GM12878 (cell line): ENCODE data around the gene MEGF6. TPM values are rescaled to one million over a fixed set of nuclear protein-coding genes. Genes with fewer than 3 reads are reported as not detected.

Experiments
- ATAC-seq: fragments of 200-7000 bp; cut with Tn5 transposase; 3 replicates; pipeline ENCODE4 v1.9.1; 2020; ENCODE audit warnings: mild to moderate bottlenecking, moderate library complexity
- BruUV-seq: library from RNA; stranded (reverse); fragments of 400-500 nt; replicated peaks from 2 replicates; lab custom pipeline; 2021; lab: Mats Ljungman, UMichigan
- CTCF ChIA-PET: fragments of 300-600 bp; sonication (Branson Sonifier 250); formaldehyde crosslinking; extraction: SDS; loops from one replicate; lab custom pipeline; 2021; ENCODE audit warnings: inconsistent platforms; lab: Yijun Ruan, JAX
- POLR2A ChIA-PET: fragments of 350-600 bp; formaldehyde crosslinking; extraction: SDS; loops from one replicate; lab custom pipeline; 2021; ENCODE audit warnings: inconsistent platforms; lab: Charles Lee
- RAD21 ChIA-PET: fragments of 300-600 bp; sonication (Branson Sonifier 250); formaldehyde crosslinking; loops from one replicate; lab custom pipeline; 2023; ENCODE audit warnings: antibody characterized with exemption; ENCODE audit not compliant: unreplicated experiment; lab: Charles Lee
- SMC1A ChIA-PET: fragments of 300-600 bp; sonication (Branson Sonifier 250); formaldehyde crosslinking; loops from one replicate; lab custom pipeline; 2023; ENCODE audit not compliant: unreplicated experiment, uncharacterized antibody; lab: Charles Lee
- DNase-seq: peaks from one replicate; pipeline ENCODE4 v3.0.0-alpha.2; 2011; ENCODE audit warnings: low read depth, low spot score
- FAIRE-seq: peaks from 3 replicates; lab custom pipeline; 2011; peaks lifted over from hg19 to GRCh38; lab: Jason Lieb, UNC
- H2AFZ ChIP-seq: 2 replicates; pipeline ENCODE4 v1.6.0; 2011; ENCODE audit warnings: low read depth, low read length, control low read depth; ENCODE audit not compliant: control insufficient read depth
- H3K27ac ChIP-seq: 2 replicates; pipeline ENCODE4 v1.5.1; 2011; ENCODE audit warnings: control low read depth; ENCODE audit not compliant: control insufficient read depth, insufficient read depth
- H3K27me3 ChIP-seq, 2 experiments: replicated peaks in 1 of 2; 2 replicates each; pipeline versions ENCODE4 v1.6.0 to v1.6.1; 2011; ENCODE audit warnings: low read length in 1 of 2; ENCODE audit not compliant: control insufficient read depth in 2 of 2, insufficient read depth in 2 of 2
- H3K36me3 ChIP-seq, 2 experiments: 2 replicates each; pipeline ENCODE4 v1.5.1; 2011; ENCODE audit warnings: low read length in 1 of 2; ENCODE audit not compliant: control insufficient read depth in 2 of 2, insufficient read depth in 2 of 2
- H3K4me1 ChIP-seq: 2 replicates; pipeline ENCODE4 v1.6.1; 2011; ENCODE audit warnings: mild to moderate bottlenecking, low read length, moderate library complexity, mixed read lengths; ENCODE audit not compliant: control insufficient read depth, insufficient read depth
- H3K4me2 ChIP-seq: 2 replicates; pipeline ENCODE4 v1.6.0; 2011; ENCODE audit warnings: control low read depth; ENCODE audit not compliant: control insufficient read depth, insufficient read depth
- H3K4me3 ChIP-seq: fragments of 200-600 bp; sonication (generic); 2 replicates; pipeline ENCODE4 v1.5.1; 2016
- H3K79me2 ChIP-seq: 2 replicates; pipeline ENCODE4 v1.6.0; 2011; ENCODE audit warnings: low read length; ENCODE audit not compliant: control insufficient read depth, insufficient read depth
- H3K9ac ChIP-seq: 2 replicates; pipeline ENCODE4 v1.8.0; 2011; ENCODE audit warnings: low read length, control low read depth, mixed read lengths; ENCODE audit not compliant: control insufficient read depth, insufficient read depth
- H3K9me3 ChIP-seq: replicated peaks from 3 replicates; pipeline ENCODE4 v1.5.1; 2011; ENCODE audit warnings: mild to moderate bottlenecking, low read length; ENCODE audit not compliant: control insufficient read depth, insufficient read depth
- H4K20me1 ChIP-seq: 2 replicates; pipeline ENCODE4 v1.6.0; 2011; ENCODE audit not compliant: control insufficient read depth, insufficient read depth
- ATF2 ChIP-seq: IDR thresholded peaks from 2 replicates; pipeline ENCODE4 v1.6.1; 2012; ENCODE audit warnings: low read length, inconsistent platforms
- ATF7 ChIP-seq: fragments of 450-650 bp; IDR thresholded peaks from 2 replicates; pipeline ENCODE4 v1.6.1; 2016; ENCODE audit warnings: low read depth, mild to moderate bottlenecking
- CEBPZ ChIP-seq: fragments of 150-350 bp; IDR thresholded peaks from 2 replicates; pipeline ENCODE4 v1.6.1; 2016; ENCODE audit warnings: low read depth, low read length
- KAT2A ChIP-seq: conservative IDR thresholded peaks from 2 replicates; pipeline ENCODE4 v1.6.1; 2011; ENCODE audit warnings: low read depth, low read length; ENCODE audit not compliant: control insufficient read depth
- SMAD1 ChIP-seq: fragments of 450-650 bp; IDR thresholded peaks from 2 replicates; pipeline ENCODE4 v1.6.1; 2018; ENCODE audit warnings: mild to moderate bottlenecking, low read depth; ENCODE audit not compliant: partially characterized antibody
- SMC3 ChIP-seq: IDR thresholded peaks from 2 replicates; pipeline ENCODE4 v1.6.1; 2011; ENCODE audit warnings: low read length, improper control_type of control experiment, borderline replicate concordance
- SP1 ChIP-seq: IDR thresholded peaks from one replicate; pipeline ENCODE4 v1.6.1; 2011; ENCODE audit warnings: low read depth, low read length
- SRF ChIP-seq, 2 experiments: IDR thresholded peaks; 2 replicates each; pipeline ENCODE4 v1.6.1; 2011; ENCODE audit warnings: low read depth in 2 of 2, low read length in 2 of 2, mild to moderate bottlenecking in 1 of 2, moderate library complexity in 1 of 2
- STAT3 ChIP-seq: IDR thresholded peaks from 2 replicates; pipeline ENCODE4 v1.6.1; 2011; ENCODE audit warnings: low read depth, low read length, improper control_type of control experiment
- TARDBP ChIP-seq: IDR thresholded peaks from 2 replicates; pipeline ENCODE4 v1.6.1; 2016; ENCODE audit warnings: borderline replicate concordance
- TCF12 ChIP-seq: IDR thresholded peaks from 2 replicates; pipeline ENCODE4 v1.6.1; 2011; ENCODE audit warnings: low read depth, mild to moderate bottlenecking, low read length
- TCF3 ChIP-seq: IDR thresholded peaks from 2 replicates; pipeline ENCODE4 v1.6.1; 2012; ENCODE audit warnings: low read depth, mild to moderate bottlenecking, low read length, borderline replicate concordance; ENCODE audit not compliant: insufficient read depth
- ZNF217 ChIP-seq: fragments of 450-650 bp; IDR thresholded peaks from 2 replicates; pipeline ENCODE4 v1.6.1; 2017; ENCODE audit warnings: antibody characterized with exemption, mild to moderate bottlenecking
- WGBS: methylation state at CpG from one replicate; pipeline ENCODE4 v1.1.6; 2016; ENCODE audit warnings: low lambda C conversion rate; ENCODE audit not compliant: insufficient replicate concordance, insufficient coverage; ENCODE audit errors: missing lambda C conversion rate; 5-methylcytosine and 5-hydroxymethylcytosine counted together
- in situ Hi-C: fragments of 300-500 bp; cut with MboI; formaldehyde crosslinking; loops from 9 replicates; pipeline ENCODE4 v1.14.3; 2018; ENCODE audit warnings: mixed read lengths
- intact Hi-C: fragments of 100-400 bp; cut with micrococcal nuclease; formaldehyde crosslinking; loops from one replicate; pipeline ENCODE4 v1.14.2; 2022; ENCODE audit not compliant: unreplicated experiment
- polyA plus RNA-seq, 11 experiments: library from polyadenylated mRNA; depleted of rRNA in 4 of 11; unstranded in 6 of 11; stranded (reverse) in 5 of 11; fragments of >200 nt; fragmentation: Nextera tagmentation in 4 of 11; fragmentation: Illumina TruSeq in 1 of 11; extraction: Ambion mirVana in 4 of 11; extraction: Trizol in 1 of 11; gene quantifications; 1 replicate in 1 of 11; 2 replicates in 10 of 11; pipeline versions ENCODE4 v1.2.1 to v1.2.3, GENCODE V29; 2011 to 2016; ENCODE audit warnings: inconsistent platforms in 2 of 11, missing spikeins in 2 of 11, low read depth in 1 of 11
- total RNA-seq, 4 experiments: library from RNA; depleted of rRNA in 3 of 4; stranded (reverse); fragments of >200 nt in 3 of 4; fragmentation: Illumina TruSeq in 1 of 4; extraction: Trizol in 1 of 4; gene quantifications; 2 replicates each; pipeline versions ENCODE4 v1.2.1 to v1.2.3, GENCODE V29; 2013 to 2021
- TF ChIP-seq, protein P1 (sequence below): fragments of 450-650 bp; IDR thresholded peaks from 2 replicates; pipeline ENCODE4 v1.6.1; 2017; ENCODE audit warnings: antibody characterized with exemption, mild to moderate bottlenecking, moderate library complexity

The MEGF6 gene
- total and polyA plus RNA-seq, 10 of the 15 experiments (the other 5 are each of a cell fraction or from before 2014, with no cell fraction given), result 0.03 to 0.41 TPM; not detected in 8

GRCh38 chr1:3485016-3485415 is 126.3 kb downstream of the MEGF6 start (continued):
- TF ChIP-seq CEBPZ, result no peak
- TF ChIP-seq ZNF217, result no peak
- TF ChIP-seq, all 136 proteins: peak for 0

- no peak overlapping the region for H3K9ac ChIP-seq
- RAD21 ChIA-PET, result no interaction called here
- ATAC-seq, result peak; percentile 79
- no peaks in the 10 kb centered on the region for H3K36me3 ChIP-seq
- peaks cover 2% of the 10 kb centered on the region; the same call in 1 of the 3 replicates for H3K9me3 ChIP-seq
- no peaks in the 10 kb centered on the region for H4K20me1 ChIP-seq
- POLR2A ChIA-PET, result no interaction called here
- WGBS, result 40% methylated on average over 27 of the region's 31 CpGs
- SMC1A ChIA-PET, result no interaction called here
- intact Hi-C loops (loop anchor here (1.0 kb wide), 1 partner anchor 31 kb away; no protein-coding TSS in a partner anchor), in situ Hi-C loops (loop anchor here (10.0 kb wide), 1 partner anchor 141 kb away; the partner anchor contains the start of gene TPRG1L)
- BruUV-seq, result no TSS peak
- no peaks in the 10 kb centered on the region for H3K27me3 ChIP-seq
- no peak overlapping the region for H3K4me3 ChIP-seq
- no peak for DNase-seq
- H3K4me2 ChIP-seq, result no peak overlapping the region
- H3K4me1 ChIP-seq, result no peaks in the 10 kb centered on the region
- CTCF ChIA-PET, result interaction anchor here (2.8 kb wide), 1 partner anchor 31 kb away, joined by 23 read pairs; no protein-coding TSS in a partner anchor
- no peak overlapping the region for H3K27ac ChIP-seq
- FAIRE-seq, result no peak
- no peak overlapping the region for H2AFZ ChIP-seq
- no peaks in the 10 kb centered on the region for H3K79me2 ChIP-seq
- TF ChIP-seq TARDBP (no peak), SMAD1 (no peak), SMC3 (peak; percentile 66), TCF12 (no peak), SRF (IDR thresholded peaks at IDR 0.05; ENCODE audit: low read depth in 2 of 2, low read length in 2 of 2) (no peak), KAT2A (no peak), STAT3 (no peak), ATF7 (no peak), ATF2 (no peak), TCF3 (no peak), SP1 (no peak)
- TF ChIP-seq, protein P1, sequence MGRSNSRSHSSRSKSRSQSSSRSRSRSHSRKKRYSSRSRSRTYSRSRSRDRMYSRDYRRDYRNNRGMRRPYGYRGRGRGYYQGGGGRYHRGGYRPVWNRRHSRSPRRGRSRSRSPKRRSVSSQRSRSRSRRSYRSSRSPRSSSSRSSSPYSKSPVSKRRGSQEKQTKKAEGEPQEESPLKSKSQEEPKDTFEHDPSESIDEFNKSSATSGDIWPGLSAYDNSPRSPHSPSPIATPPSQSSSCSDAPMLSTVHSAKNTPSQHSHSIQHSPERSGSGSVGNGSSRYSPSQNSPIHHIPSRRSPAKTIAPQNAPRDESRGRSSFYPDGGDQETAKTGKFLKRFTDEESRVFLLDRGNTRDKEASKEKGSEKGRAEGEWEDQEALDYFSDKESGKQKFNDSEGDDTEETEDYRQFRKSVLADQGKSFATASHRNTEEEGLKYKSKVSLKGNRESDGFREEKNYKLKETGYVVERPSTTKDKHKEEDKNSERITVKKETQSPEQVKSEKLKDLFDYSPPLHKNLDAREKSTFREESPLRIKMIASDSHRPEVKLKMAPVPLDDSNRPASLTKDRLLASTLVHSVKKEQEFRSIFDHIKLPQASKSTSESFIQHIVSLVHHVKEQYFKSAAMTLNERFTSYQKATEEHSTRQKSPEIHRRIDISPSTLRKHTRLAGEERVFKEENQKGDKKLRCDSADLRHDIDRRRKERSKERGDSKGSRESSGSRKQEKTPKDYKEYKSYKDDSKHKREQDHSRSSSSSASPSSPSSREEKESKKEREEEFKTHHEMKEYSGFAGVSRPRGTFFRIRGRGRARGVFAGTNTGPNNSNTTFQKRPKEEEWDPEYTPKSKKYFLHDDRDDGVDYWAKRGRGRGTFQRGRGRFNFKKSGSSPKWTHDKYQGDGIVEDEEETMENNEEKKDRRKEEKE, result no peak
Observed at GRCh38 chr1:3483801-3484444, 127.4 kb downstream of the MEGF6 start.
